PC-3 (cell line): ENCODE measurements around the gene KLF16. TPM values are rescaled to one million over a fixed set of nuclear protein-coding genes. Genes with fewer than 3 reads are reported as not detected.

ENCODE experiments used
- ATAC-seq: fragments of 200-7000 bp; cut with Tn5 transposase; 2 replicates; pipeline ENCODE4 v1.9.1; 2020; ENCODE audit warnings: mild to moderate bottlenecking, moderate library complexity
- BruUV-seq: library from RNA; stranded (reverse); fragments of 400-500 nt; replicated peaks from 2 replicates; lab custom pipeline; 2021; lab: Mats Ljungman, UMichigan
- CTCF ChIA-PET: fragments of 300-600 bp; sonication (Branson Sonifier 250); formaldehyde crosslinking; loops from one replicate; lab custom pipeline; 2022; ENCODE audit warnings: antibody characterized with exemption; lab: Charles Lee
- POLR2A ChIA-PET: fragments of 300-600 bp; sonication (Branson Sonifier 250); formaldehyde crosslinking; loops from one replicate; lab custom pipeline; 2022; ENCODE audit warnings: antibody characterized with exemption; ENCODE audit not compliant: unreplicated experiment; lab: Charles Lee
- DNase-seq: peaks from one replicate; pipeline ENCODE4 v3.0.0-alpha.2; 2015
- H2AFZ ChIP-seq: fragments of 300-600 bp; sonication (generic); 2 replicates; pipeline ENCODE4 v1.6.0; 2016; ENCODE audit warnings: antibody characterized with exemption, low read length
- H3F3A ChIP-seq: fragments of 300-600 bp; sonication (generic); one replicate; pipeline ENCODE4 v1.6.0; 2017; ENCODE audit warnings: antibody characterized with exemption, low read length, control low read depth, mild to moderate bottlenecking; ENCODE audit not compliant: unreplicated experiment
- H3K27ac ChIP-seq: fragments of 300-600 bp; sonication (generic); 2 replicates; pipeline ENCODE4 v1.5.1; 2016; ENCODE audit warnings: mild to moderate bottlenecking, low read length
- H3K27me3 ChIP-seq: fragments of 300-600 bp; sonication (generic); 2 replicates; pipeline ENCODE4 v1.6.1; 2016; ENCODE audit warnings: low read length, mixed read lengths
- H3K36me3 ChIP-seq: fragments of 300-600 bp; sonication (generic); 2 replicates; pipeline ENCODE4 v1.6.1; 2016; ENCODE audit warnings: low read depth, mixed run types, low read length, mixed read lengths
- H3K4me1 ChIP-seq: fragments of 300-600 bp; sonication (generic); 2 replicates; pipeline ENCODE4 v1.5.1; 2016; ENCODE audit warnings: low read length; ENCODE audit not compliant: insufficient read depth
- H3K4me2 ChIP-seq: fragments of 300-600 bp; sonication (generic); 2 replicates; pipeline ENCODE4 v1.6.0; 2016; ENCODE audit warnings: low read length
- H3K4me3 ChIP-seq: fragments of 300-600 bp; sonication (generic); 2 replicates; pipeline ENCODE4 v1.5.1; 2016; ENCODE audit warnings: mild to moderate bottlenecking, low read length, mixed read lengths
- H3K79me2 ChIP-seq: fragments of 300-600 bp; sonication (generic); 2 replicates; pipeline ENCODE4 v1.6.1; 2017; ENCODE audit warnings: low read length, mixed read lengths
- H3K9ac ChIP-seq: fragments of 300-600 bp; sonication (generic); 2 replicates; pipeline ENCODE4 v1.6.0; 2016; ENCODE audit warnings: mild to moderate bottlenecking, low read length
- H3K9me2 ChIP-seq: fragments of 300-600 bp; sonication (generic); replicated peaks from 2 replicates; pipeline ENCODE4 v1.6.1; 2016; ENCODE audit warnings: mixed run types, low read length, mixed read lengths
- H3K9me3 ChIP-seq: fragments of 300-600 bp; sonication (generic); 2 replicates; pipeline ENCODE4 v1.6.1; 2016; ENCODE audit warnings: low read length, mixed read lengths
- H4K20me1 ChIP-seq: fragments of 300-600 bp; sonication (generic); 2 replicates; pipeline ENCODE4 v1.6.1; 2016; ENCODE audit warnings: low read length, mixed read lengths
- CTCF ChIP-seq: fragments of 300-600 bp; sonication (generic); conservative IDR thresholded peaks from 2 replicates; pipeline ENCODE4 v1.5.1; 2017; ENCODE audit warnings: antibody characterized with exemption, low read depth, mild to moderate bottlenecking, low read length
- EZH2 ChIP-seq: fragments of 300-600 bp; sonication (generic); IDR thresholded peaks from one replicate; pipeline ENCODE4 v1.6.1; 2017; ENCODE audit warnings: antibody characterized with exemption, mild to moderate bottlenecking, low read length; ENCODE audit not compliant: unreplicated experiment
- EZH2phosphoT487 ChIP-seq: fragments of 300-600 bp; sonication (generic); IDR thresholded peaks from 2 replicates; pipeline ENCODE4 v1.6.1; 2018; ENCODE audit warnings: mild to moderate bottlenecking, antibody characterized with exemption, low read length, borderline replicate concordance
- intact Hi-C: fragments of 100-400 bp; cut with micrococcal nuclease; formaldehyde crosslinking; loops from 2 replicates; pipeline ENCODE4 v1.9.0; 2023
- total RNA-seq: library from RNA; depleted of rRNA; stranded (reverse); fragments of >200 nt; gene quantifications from 2 replicates; pipeline ENCODE4 v1.2.3, GENCODE V29; 2014

The KLF16 gene
- total RNA-seq, 1 experiment from 2014 or later, result 15.1 TPM

- Histone ChIP-seq H3K4me1 (peaks cover 17% of the 10 kb centered on the region; the same call in 1 of the 2 replicates), H3K79me2 (peaks cover 56% of the 10 kb centered on the region), H3K4me2 (peak overlapping the region; percentile 95), H3K27ac (no peak overlapping the region), H3K4me3 (peak overlapping the region; percentile 94), H3K9ac (peak overlapping the region; percentile 81), H3K9me3 (no peaks in the 10 kb centered on the region), H3K9me2 (no peaks in the 10 kb centered on the region), H3K36me3 (no peaks in the 10 kb centered on the region), H4K20me1 (peaks cover 27% of the 10 kb centered on the region), H3K27me3 (no peaks in the 10 kb centered on the region), H2AFZ (no peak overlapping the region), H3F3A (no peaks in the 10 kb centered on the region)
- ATAC-seq, result no peak
- TF ChIP-seq CTCF, result no peak
- no peak for TF ChIP-seq EZH2
- TF ChIP-seq EZH2phosphoT487, result no peak
- intact Hi-C loops, result no loop called here
- TSS peak; percentile 68 for BruUV-seq
- CTCF ChIA-PET, result no interaction called here
- no peak for DNase-seq
- POLR2A ChIA-PET, result no interaction called here
These were observed 1.3 kb downstream of the KLF16 start for GRCh38 chr19:1862068-1862423.

GRCh38 chr19:1861599-1862031 is 1.8 kb downstream of the KLF16 start:
- Histone ChIP-seq H3K27ac (no peak overlapping the region), H3K36me3 (no peaks in the 10 kb centered on the region), H3K4me1 (peaks cover 17% of the 10 kb centered on the region; the same call in 1 of the 2 replicates), H3K4me2 (peak overlapping the region; percentile 95), H3K4me3 (peak overlapping the region; percentile 94), H3K9ac (peak overlapping the region; percentile 81), H3F3A (no peaks in the 10 kb centered on the region), H3K9me3 (no peaks in the 10 kb centered on the region), H3K79me2 (peaks cover 58% of the 10 kb centered on the region), H3K27me3 (no peaks in the 10 kb centered on the region), H2AFZ (no peak overlapping the region), H3K9me2 (no peaks in the 10 kb centered on the region), H4K20me1 (peaks cover 27% of the 10 kb centered on the region)
- ChIA-PET POLR2A (no interaction called here), CTCF (no interaction called here)
- ATAC-seq (no peak), DNase-seq (no peak)
- no TSS peak for BruUV-seq
- intact Hi-C loops, result no loop called here
- no peak for TF ChIP-seq EZH2
- TF ChIP-seq CTCF, result no peak
- no peak for TF ChIP-seq EZH2phosphoT487

- DNase-seq (no peak), ATAC-seq (no peak)
- CTCF ChIA-PET, result no interaction called here
- BruUV-seq, result no TSS peak
- Histone ChIP-seq H4K20me1 (peaks cover 27% of the 10 kb centered on the region), H3K4me1 (peaks cover 17% of the 10 kb centered on the region; the same call in 1 of the 2 replicates), H3K27ac (no peak overlapping the region), H3K4me2 (peak overlapping the region; percentile 95), H3K9me3 (no peaks in the 10 kb centered on the region), H3K36me3 (no peaks in the 10 kb centered on the region), H3K9ac (peak overlapping the region; percentile 81), H3K9me2 (no peaks in the 10 kb centered on the region), H3K79me2 (peaks cover 64% of the 10 kb centered on the region), H3K4me3 (peak overlapping the region; percentile 94), H3K27me3 (no peaks in the 10 kb centered on the region), H2AFZ (no peak overlapping the region), H3F3A (no peaks in the 10 kb centered on the region)
- POLR2A ChIA-PET, result no interaction called here
- no peak for TF ChIP-seq EZH2
- no peak for TF ChIP-seq EZH2phosphoT487
- intact Hi-C loops, result no loop called here
These were observed 2.4 kb downstream of the KLF16 start for GRCh38 chr19:1860821-1861598.
